H1 (cell line): ENCODE measurements around the gene LILRB1. TPM values are rescaled to one million over a fixed set of nuclear protein-coding genes. Genes with fewer than 3 reads are reported as not detected.

Experiments
- CTCF ChIA-PET: fragments of 300-600 bp; sonication (Branson Sonifier 250); formaldehyde crosslinking; loops from one replicate; lab custom pipeline; 2021; ENCODE audit not compliant: partially characterized antibody; lab: Charles Lee
- POLR2A ChIA-PET: fragments of 300-600 bp; sonication (Branson Sonifier 250); formaldehyde crosslinking; loops from one replicate; lab custom pipeline; 2021; ENCODE audit warnings: inconsistent platforms; ENCODE audit not compliant: partially characterized antibody; lab: Charles Lee
- DNase-seq, 2 experiments: peaks; one replicate each; pipeline versions ENCODE4 v3.0.0 to v3.0.0-alpha.2; 2010 to 2022; ENCODE audit warnings: low spot score in 2 of 2, low read depth in 1 of 2, mixed read lengths in 1 of 2
- FAIRE-seq: peaks from 2 replicates; lab custom pipeline; 2011; peaks lifted over from hg19 to GRCh38; lab: Jason Lieb, UNC
- H2AFZ ChIP-seq: 2 replicates; pipeline ENCODE4 v1.8.1; 2012; ENCODE audit warnings: low read length, inconsistent platforms
- H2AK5ac ChIP-seq: 2 replicates; pipeline ENCODE4 v1.6.1; 2013; ENCODE audit warnings: low read depth, low read length
- H2BK120ac ChIP-seq: replicated peaks from 2 replicates; pipeline ENCODE3; 2013; ENCODE audit warnings: low read depth, low read length, inconsistent platforms
- H2BK12ac ChIP-seq: 2 replicates; pipeline ENCODE4 v1.6.1; 2013; ENCODE audit warnings: low read depth, low read length
- H2BK15ac ChIP-seq: 2 replicates; pipeline ENCODE4 v1.6.1; 2013; ENCODE audit warnings: low read length
- H2BK20ac ChIP-seq: 2 replicates; pipeline ENCODE4 v1.6.1; 2013; ENCODE audit warnings: low read length
- H2BK5ac ChIP-seq: 2 replicates; pipeline ENCODE4 v1.6.1; 2013; ENCODE audit warnings: low read depth, low read length
- H3K14ac ChIP-seq: 2 replicates; pipeline ENCODE4 v1.6.1; 2013; ENCODE audit warnings: inconsistent platforms; ENCODE audit not compliant: insufficient read length
- H3K18ac ChIP-seq: 2 replicates; pipeline ENCODE4 v1.6.1; 2013; ENCODE audit warnings: low read length; ENCODE audit errors: extremely low read depth
- H3K23ac ChIP-seq: 2 replicates; pipeline ENCODE4 v1.6.1; 2013; ENCODE audit warnings: inconsistent platforms; ENCODE audit not compliant: insufficient read length
- H3K23me2 ChIP-seq: 2 replicates; pipeline ENCODE4 v1.6.1; 2013; ENCODE audit warnings: low read depth, low read length
- H3K27ac ChIP-seq: 2 replicates; pipeline ENCODE4 v1.6.1; 2011; ENCODE audit warnings: low read depth, low read length, inconsistent platforms
- H3K27me3 ChIP-seq, 4 experiments: replicated peaks in 1 of 4; 1 replicate in 1 of 4; 2 replicates in 3 of 4; pipeline versions ENCODE4 v1.6.1 to v1.8.1; 2011 to 2013; ENCODE audit warnings: low read length in 3 of 4, mild to moderate bottlenecking in 3 of 4, inconsistent platforms in 2 of 4, mixed read lengths in 2 of 4, moderate library complexity in 1 of 4; ENCODE audit not compliant: control insufficient read depth in 3 of 4, insufficient read depth in 3 of 4; ENCODE audit errors: extremely low read depth in 1 of 4
- H3K36me3 ChIP-seq, 4 experiments: 2 replicates each; pipeline versions ENCODE4 v1.6.1 to v1.8.1; 2011 to 2013; ENCODE audit warnings: mild to moderate bottlenecking in 4 of 4, low read length in 3 of 4, moderate library complexity in 2 of 4, control low read depth in 1 of 4, inconsistent platforms in 1 of 4; ENCODE audit not compliant: insufficient read depth in 4 of 4, control insufficient read depth in 2 of 4
- H3K4ac ChIP-seq: replicated peaks from 2 replicates; pipeline ENCODE3; 2013; ENCODE audit warnings: low read length, low read depth, mixed read lengths, inconsistent platforms; ENCODE audit not compliant: insufficient read length
- H3K4me1 ChIP-seq, 4 experiments: replicated peaks in 1 of 4; 1 replicate in 1 of 4; 2 replicates in 3 of 4; pipeline versions ENCODE4 v1.6.1 to v1.8.1; 2011 to 2013; ENCODE audit warnings: low read length in 3 of 4, inconsistent platforms in 2 of 4, mixed read lengths in 1 of 4; ENCODE audit not compliant: insufficient read depth in 4 of 4, control insufficient read depth in 3 of 4
- H3K4me2 ChIP-seq, 2 experiments: 2 replicates each; pipeline versions ENCODE4 v1.6.1 to v1.8.1; 2011 to 2013; ENCODE audit warnings: low read depth in 2 of 2, low read length in 2 of 2, control low read depth in 1 of 2, inconsistent platforms in 1 of 2, mild to moderate bottlenecking in 1 of 2; ENCODE audit not compliant: insufficient read depth in 1 of 2
- H3K4me3 ChIP-seq, 4 experiments: fragments of 200-600, 300-600 bp in 1 of 4; sonication (generic), shearing (Covaris generic), sonication (Bioruptor Twin) in 1 of 4; 2 replicates each; pipeline versions ENCODE4 v1.5.1 to v1.8.1; 2011 to 2016; ENCODE audit warnings: low read length in 4 of 4, low read depth in 3 of 4, control low read depth in 2 of 4, inconsistent platforms in 2 of 4, mild to moderate bottlenecking in 2 of 4, mixed read lengths in 1 of 4, moderate library complexity in 1 of 4; ENCODE audit not compliant: insufficient read depth in 2 of 4; ENCODE audit errors: extremely low read depth in 1 of 4
- H3K56ac ChIP-seq: replicated peaks from 2 replicates; pipeline ENCODE3; 2013; ENCODE audit warnings: low read depth, mild to moderate bottlenecking, mixed read lengths, low read length, inconsistent platforms; ENCODE audit not compliant: insufficient read length
- H3K79me1 ChIP-seq: 2 replicates; pipeline ENCODE4 v1.6.1; 2013; ENCODE audit warnings: low read depth, low read length, control low read depth
- H3K79me2 ChIP-seq, 2 experiments: 2 replicates each; pipeline versions ENCODE4 v1.6.1 to v1.8.1; 2012 to 2013; ENCODE audit warnings: low read length in 2 of 2, mild to moderate bottlenecking in 2 of 2, inconsistent platforms in 1 of 2; ENCODE audit not compliant: insufficient read depth in 2 of 2, control insufficient read depth in 1 of 2
- H3K9ac ChIP-seq, 4 experiments: replicated peaks in 1 of 4; 1 replicate in 1 of 4; 2 replicates in 3 of 4; pipeline versions ENCODE4 v1.6.1 to v1.8.1; 2011 to 2013; ENCODE audit warnings: low read depth in 3 of 4, low read length in 3 of 4, control low read depth in 2 of 4, mild to moderate bottlenecking in 2 of 4, moderate library complexity in 2 of 4, inconsistent platforms in 1 of 4; ENCODE audit errors: extremely low read depth in 1 of 4
- H3K9me3 ChIP-seq, 2 experiments: 2 replicates each; pipeline versions ENCODE4 v1.6.1 to v1.8.1; 2012 to 2013; ENCODE audit warnings: mild to moderate bottlenecking in 2 of 2, moderate library complexity in 2 of 2, control low read depth in 1 of 2, inconsistent platforms in 1 of 2, low read depth in 1 of 2, low read length in 1 of 2, mixed read lengths in 1 of 2; ENCODE audit not compliant: insufficient read depth in 2 of 2
- H4K20me1 ChIP-seq, 2 experiments: replicated peaks in 1 of 2; 2 replicates each; pipeline versions ENCODE3 to v1.8.1; 2011 to 2013; ENCODE audit warnings: inconsistent platforms in 2 of 2, low read length in 2 of 2, mild to moderate bottlenecking in 1 of 2; ENCODE audit not compliant: insufficient read depth in 2 of 2, control insufficient read depth in 1 of 2
- H4K5ac ChIP-seq: 2 replicates; pipeline ENCODE4 v1.6.1; 2013; ENCODE audit warnings: low read length, low read depth, mixed read lengths, inconsistent platforms; ENCODE audit not compliant: insufficient read length
- H4K8ac ChIP-seq: 2 replicates; pipeline ENCODE4 v1.8.0; 2013; ENCODE audit warnings: mild to moderate bottlenecking, moderate library complexity, low read length, inconsistent platforms; ENCODE audit not compliant: insufficient read depth; ENCODE audit errors: extremely low read depth
- H4K91ac ChIP-seq: replicated peaks from 2 replicates; pipeline ENCODE3; 2013; ENCODE audit warnings: low read length, mixed read lengths, inconsistent platforms; ENCODE audit not compliant: insufficient read length
- BACH1 ChIP-seq: IDR thresholded peaks from 2 replicates; pipeline ENCODE4 v1.6.1; 2012; ENCODE audit warnings: low read length, improper control_type of control experiment
- BCL11A ChIP-seq, 2 experiments: IDR thresholded peaks; one replicate each; pipeline ENCODE4 v1.6.1; 2011; ENCODE audit warnings: low read depth in 2 of 2, low read length in 2 of 2, mild to moderate bottlenecking in 2 of 2
- CBX5 ChIP-seq: fragments of 300-800, 300-1000 bp; sonication (generic); IDR thresholded peaks from 2 replicates; pipeline ENCODE4 v1.7.1; 2016; ENCODE audit warnings: antibody characterized with exemption, low read length, low read depth
- CBX8 ChIP-seq: fragments of 300-800, 300-1000 bp; sonication (generic); IDR thresholded peaks from 2 replicates; pipeline ENCODE4 v1.7.1; 2016; ENCODE audit warnings: low read depth, low read length, borderline replicate concordance
- CREB1 ChIP-seq: IDR thresholded peaks from 2 replicates; pipeline ENCODE4 v1.6.1; 2012; ENCODE audit warnings: inconsistent platforms
- POLR2AphosphoS5 ChIP-seq: IDR thresholded peaks from 2 replicates; pipeline ENCODE4 v1.6.1; 2011; ENCODE audit warnings: low read depth, low read length
- POU5F1 ChIP-seq: IDR thresholded peaks from 2 replicates; pipeline ENCODE4 v1.6.1; 2011; ENCODE audit warnings: low read depth, mild to moderate bottlenecking, low read length, moderate library complexity
- SP2 ChIP-seq: IDR thresholded peaks from 2 replicates; pipeline ENCODE4 v1.6.1; 2012; ENCODE audit warnings: mild to moderate bottlenecking, low read length, inconsistent platforms
- SUZ12 ChIP-seq: fragments of 200-600 bp; sonication (generic); IDR thresholded peaks from 2 replicates; pipeline ENCODE4 v1.6.1; 2012; ENCODE audit warnings: mild to moderate bottlenecking, inconsistent platforms, low read length, moderate library complexity, mixed read lengths
- TCF12 ChIP-seq: IDR thresholded peaks from 2 replicates; pipeline ENCODE4 v1.6.1; 2011; ENCODE audit warnings: low read depth, mild to moderate bottlenecking, low read length
- WGBS, 2 experiments: shearing (Covaris generic) in 1 of 2; methylation state at CpG; one replicate each; pipeline versions ENCODE4 v1.1.6 to v1.1.7; 2013 to 2015; ENCODE audit warnings: low lambda C conversion rate in 2 of 2, mixed read lengths in 2 of 2, inconsistent platforms in 1 of 2, low coverage in 1 of 2, missing lambda C conversion rate in 1 of 2; ENCODE audit not compliant: insufficient replicate concordance in 2 of 2, insufficient coverage in 1 of 2, insufficient read length in 1 of 2; ENCODE audit errors: extremely low coverage in 1 of 2, missing lambda C conversion rate in 1 of 2; 5-methylcytosine and 5-hydroxymethylcytosine counted together
- polyA plus RNA-seq, 7 experiments: library from polyadenylated mRNA; depleted of rRNA in 3 of 7; stranded (reverse) in 5 of 7; unstranded in 2 of 7; fragments of >200 nt in 5 of 7; fragments of 200-250 nt in 2 of 7; gene quantifications; 1 replicate in 5 of 7; 2 replicates in 1 of 7; 4 replicates in 1 of 7; pipeline versions ENCODE4 v1.2.1 to v1.2.3, GENCODE V29; 2011 to 2013; ENCODE audit warnings: missing spikeins in 2 of 7, mixed read lengths in 2 of 7
- total RNA-seq: library from RNA; stranded (reverse); fragmentation: NEBNext Ultra II Directional; extraction: Animal tissue kit (Norgen Biotek cat#: 25700); gene quantifications from 2 replicates; pipeline ENCODE4 v1.2.1, GENCODE V29; 2021
- TF ChIP-seq, protein P1 (sequence below), 3 experiments: IDR thresholded peaks; 1 replicate in 2 of 3; 2 replicates in 1 of 3; pipeline versions ENCODE4 v1.5.1 to v1.6.1; 2011; ENCODE audit warnings: low read length in 3 of 3, mild to moderate bottlenecking in 3 of 3, inconsistent platforms in 2 of 3, low read depth in 1 of 3, moderate library complexity in 1 of 3; ENCODE audit not compliant: insufficient read depth in 1 of 3; ENCODE audit errors: control extremely low read depth in 1 of 3

The LILRB1 gene
- total and polyA plus RNA-seq, 2 of the 8 experiments (the other 6 are each of a cell fraction or from before 2014, with no cell fraction given) = not detected

DNA sequence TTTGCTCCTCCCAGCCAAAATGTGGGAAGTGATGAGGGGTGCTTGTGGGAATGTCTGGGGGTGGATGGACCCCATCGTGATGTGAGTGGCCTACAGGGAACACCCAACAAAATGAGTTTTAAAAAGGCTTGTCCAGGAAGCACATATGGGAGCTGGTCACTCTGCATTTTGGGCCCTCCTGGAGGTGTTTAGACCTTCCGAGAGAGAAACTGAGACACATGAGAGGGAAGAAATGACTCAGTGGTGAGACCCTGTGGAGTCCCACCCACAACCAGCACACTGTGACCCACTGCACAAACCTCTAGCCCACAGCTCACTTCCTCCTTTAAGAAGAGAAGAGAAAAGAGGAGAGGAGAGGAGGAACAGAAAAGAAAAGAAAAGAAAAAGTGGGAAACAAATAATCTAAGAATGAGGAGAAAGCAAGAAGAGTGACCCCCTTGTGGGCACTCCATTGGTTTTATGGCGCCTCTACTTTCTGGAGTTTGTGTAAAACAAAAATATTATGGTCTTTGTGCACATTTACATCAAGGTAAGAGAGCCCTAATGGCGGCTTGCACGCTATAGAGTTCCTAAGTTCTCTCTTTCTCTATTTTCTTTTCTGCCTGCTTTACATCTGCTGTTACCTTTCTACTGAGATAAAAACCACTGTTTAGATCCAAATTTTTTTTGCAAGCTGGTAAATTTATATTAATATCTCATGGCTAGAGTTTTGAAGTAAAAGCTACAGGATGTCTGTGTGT, 13.3 kb upstream of the LILRB1 start:
- WGBS, 2 experiments = 36% methylated on average over 5 of the region's 5 CpGs; no CpG with 5 or more reads in 1 of the 2 experiments
- Histone ChIP-seq H3K4me2 (no peak overlapping the region), H4K91ac (no peak overlapping the region), H3K4me3 (no peak overlapping the region), H3K36me3 (no peaks in the 10 kb centered on the region), H3K14ac (no peak overlapping the region), H3K23me2 (no peaks in the 10 kb centered on the region), H4K20me1 (no peaks in the 10 kb centered on the region), H2BK12ac (no peak overlapping the region), H3K9me3 (peaks cover 24 to 44% of the 10 kb centered on the region in 2 experiments), H3K18ac (no peak overlapping the region), H3K79me1 (no peaks in the 10 kb centered on the region), H3K79me2 (no peaks in the 10 kb centered on the region), H3K4me1 (no peaks in the 10 kb centered on the region), H3K4ac (no peak overlapping the region), H2AFZ (no peak overlapping the region), H4K5ac (no peak overlapping the region), H2BK20ac (no peak overlapping the region), H4K8ac (no peak overlapping the region), H2BK120ac (no peak overlapping the region), H2BK5ac (no peak overlapping the region), H2AK5ac (no peak overlapping the region), H3K27ac (no peak overlapping the region), H3K56ac (no peak overlapping the region), H3K9ac (no peak overlapping the region), H3K27me3 (no peaks in the 10 kb centered on the region), H3K23ac (no peak overlapping the region), H2BK15ac (no peak overlapping the region)
- POLR2A ChIA-PET = interaction anchor here (0.7 kb wide), 1 partner anchor 1174 kb away, joined by 4 read pairs; no protein-coding TSS in a partner anchor
- FAIRE-seq (no peak), DNase-seq (no peak)
- CTCF ChIA-PET = interaction anchor here (0.5 to 1.2 kb wide), 6 partner anchors 12 to 1023 kb away, joined by 3 read pairs; no protein-coding TSS in a partner anchor
- TF ChIP-seq BCL11A (IDR thresholded peaks at IDR 0.05; ENCODE audit: low read depth in 2 of 2, low read length in 2 of 2) (no peak), POU5F1 (no peak), POLR2AphosphoS5 (no peak), SUZ12 (no peak), SP2 (no peak), CREB1 (no peak), CBX8 (no peak), BACH1 (no peak), CBX5 (no peak), TCF12 (no peak)
- TF ChIP-seq, protein P1, sequence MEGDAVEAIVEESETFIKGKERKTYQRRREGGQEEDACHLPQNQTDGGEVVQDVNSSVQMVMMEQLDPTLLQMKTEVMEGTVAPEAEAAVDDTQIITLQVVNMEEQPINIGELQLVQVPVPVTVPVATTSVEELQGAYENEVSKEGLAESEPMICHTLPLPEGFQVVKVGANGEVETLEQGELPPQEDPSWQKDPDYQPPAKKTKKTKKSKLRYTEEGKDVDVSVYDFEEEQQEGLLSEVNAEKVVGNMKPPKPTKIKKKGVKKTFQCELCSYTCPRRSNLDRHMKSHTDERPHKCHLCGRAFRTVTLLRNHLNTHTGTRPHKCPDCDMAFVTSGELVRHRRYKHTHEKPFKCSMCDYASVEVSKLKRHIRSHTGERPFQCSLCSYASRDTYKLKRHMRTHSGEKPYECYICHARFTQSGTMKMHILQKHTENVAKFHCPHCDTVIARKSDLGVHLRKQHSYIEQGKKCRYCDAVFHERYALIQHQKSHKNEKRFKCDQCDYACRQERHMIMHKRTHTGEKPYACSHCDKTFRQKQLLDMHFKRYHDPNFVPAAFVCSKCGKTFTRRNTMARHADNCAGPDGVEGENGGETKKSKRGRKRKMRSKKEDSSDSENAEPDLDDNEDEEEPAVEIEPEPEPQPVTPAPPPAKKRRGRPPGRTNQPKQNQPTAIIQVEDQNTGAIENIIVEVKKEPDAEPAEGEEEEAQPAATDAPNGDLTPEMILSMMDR (IDR thresholded peaks at IDR 0.05; ENCODE audit: control extremely low read depth in 1 of 3, insufficient read depth in 1 of 3, low read depth in 1 of 3, low read length in 3 of 3) = no peak
